ENCODE data around the gene TGM3. TPM values are rescaled to one million over a fixed set of nuclear protein-coding genes. Genes with fewer than 3 reads are reported as not detected.

The TGM3 gene
- total RNA-seq, 1 experiment from 2014 or later: 0.11 TPM

GRCh38 chr20:2374346-2375125, 78.7 kb downstream of the TGM3 start:
- Mint-ChIP-seq H3K9me3 (no peaks in the 10 kb centered on the region), H3K27me3 (ENCODE audit: low read depth) (peaks cover 3% of the 10 kb centered on the region; the same call in 1 of the 2 replicates), H3K27ac (no peak overlapping the region), H3K4me3 (no peak overlapping the region), H3K4me1 (peaks cover 8% of the 10 kb centered on the region), H3K36me3 (no peaks in the 10 kb centered on the region)
- ATAC-seq (no peak), DNase-seq (ENCODE audit: low spot score) (no peak)
- TF ChIP-seq PRDM15 (CRISPR knock-in tag; IDR thresholded peaks at IDR 0.05) (no peak), ZNF532 (CRISPR knock-in tag; IDR thresholded peaks at IDR 0.05; ENCODE audit: borderline replicate concordance) (no peak), JAZF1 (CRISPR knock-in tag; IDR thresholded peaks at IDR 0.05) (no peak), E2F1 (CRISPR knock-in tag; IDR thresholded peaks at IDR 0.05) (no peak), NFYB (CRISPR knock-in tag; conservative IDR thresholded peaks at IDR 0.05; ENCODE audit: low read depth) (no peak), KAT7 (CRISPR knock-in tag; IDR thresholded peaks at IDR 0.05; ENCODE audit: borderline replicate concordance) (no peak), FOXP1 (CRISPR knock-in tag; IDR thresholded peaks at IDR 0.05; ENCODE audit: borderline replicate concordance) (no peak), USF1 (CRISPR knock-in tag; IDR thresholded peaks at IDR 0.05) (no peak), ZNF425 (CRISPR knock-in tag; conservative IDR thresholded peaks at IDR 0.05) (no peak), AFF4 (CRISPR knock-in tag; IDR thresholded peaks at IDR 0.05; ENCODE audit: borderline replicate concordance) (no peak)
- ChIA-PET CTCF (interaction anchor here (1.1 to 2.1 kb wide), 2 partner anchors 13 to 167 kb away, joined by 3 to 9 read pairs; no protein-coding TSS in a partner anchor), POLR2A (no interaction called here)
